HuH-7 (cell line): ENCODE results near the gene OLFML2B.

ENCODE experiments used
- DNase-seq: peaks from one replicate; pipeline ENCODE4 v3.0.0; 2011; ENCODE audit warnings: low spot score

OLFML2B gene

DNA sequence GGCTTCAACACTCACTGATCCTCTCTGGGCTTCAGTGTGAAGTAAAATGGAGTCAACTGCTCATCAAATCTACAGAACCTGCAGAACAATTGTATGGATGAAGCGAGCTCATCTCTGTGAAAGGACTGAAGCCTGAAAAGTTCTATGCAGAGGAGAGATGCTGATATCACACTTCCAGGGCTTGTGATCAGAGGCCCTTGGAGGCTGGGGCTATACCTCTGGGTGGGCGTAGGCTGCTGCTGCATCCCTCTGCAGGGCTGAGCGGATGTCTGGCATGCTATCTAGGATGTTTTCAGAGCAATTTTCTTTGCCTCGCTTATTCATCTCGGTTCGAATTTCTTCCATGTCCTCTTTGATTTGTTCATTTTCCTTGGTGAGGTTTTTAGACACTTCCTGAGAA lies 17.6 kb downstream of the OLFML2B start:
- DNase-seq = no peak

DNA sequence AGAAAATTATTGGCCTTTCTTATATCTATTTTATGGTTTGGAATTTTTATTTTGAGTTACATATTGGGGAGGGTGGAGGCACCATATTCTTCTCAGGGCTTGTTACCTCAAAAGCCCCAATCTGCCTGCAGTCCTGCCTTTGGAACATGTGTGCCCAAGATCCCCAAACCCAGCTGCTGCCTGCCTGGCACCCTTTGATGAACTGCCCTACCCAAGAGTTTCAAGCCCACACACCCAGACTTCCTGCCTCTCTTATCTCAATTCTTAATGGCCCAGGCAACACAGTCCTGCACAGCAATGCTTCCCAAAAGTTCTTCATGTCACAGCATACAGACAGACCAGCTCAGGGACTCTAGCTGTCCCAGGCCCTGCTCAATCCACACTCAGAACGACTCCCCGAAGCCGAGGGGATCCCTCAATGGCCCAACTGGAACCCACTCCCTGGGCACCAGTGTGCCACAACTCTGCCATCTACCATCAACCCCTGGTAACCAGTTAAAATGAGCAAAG lies 19.2 kb downstream of the OLFML2B start:
- no peak for DNase-seq

DNA sequence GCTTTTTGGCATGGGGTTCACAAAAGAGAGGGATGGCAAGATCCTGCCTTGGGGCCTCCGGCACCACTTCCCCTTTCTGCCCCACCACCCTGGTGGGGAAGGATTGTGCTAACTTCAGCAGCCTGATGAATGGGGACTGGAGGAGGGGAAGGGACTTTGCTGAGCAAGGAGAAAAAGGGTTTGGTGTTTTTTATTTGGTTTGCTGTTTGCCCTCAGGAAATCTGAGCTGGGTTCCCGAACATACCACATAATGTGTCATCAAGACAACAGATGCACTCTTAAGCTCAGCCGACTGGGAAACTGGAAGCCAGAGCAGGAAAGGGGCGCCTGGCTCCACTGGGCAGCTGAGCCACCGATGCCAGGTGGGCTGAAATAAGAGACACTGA lies 19.8 kb downstream of the OLFML2B start:
- DNase-seq = no peak

DNA sequence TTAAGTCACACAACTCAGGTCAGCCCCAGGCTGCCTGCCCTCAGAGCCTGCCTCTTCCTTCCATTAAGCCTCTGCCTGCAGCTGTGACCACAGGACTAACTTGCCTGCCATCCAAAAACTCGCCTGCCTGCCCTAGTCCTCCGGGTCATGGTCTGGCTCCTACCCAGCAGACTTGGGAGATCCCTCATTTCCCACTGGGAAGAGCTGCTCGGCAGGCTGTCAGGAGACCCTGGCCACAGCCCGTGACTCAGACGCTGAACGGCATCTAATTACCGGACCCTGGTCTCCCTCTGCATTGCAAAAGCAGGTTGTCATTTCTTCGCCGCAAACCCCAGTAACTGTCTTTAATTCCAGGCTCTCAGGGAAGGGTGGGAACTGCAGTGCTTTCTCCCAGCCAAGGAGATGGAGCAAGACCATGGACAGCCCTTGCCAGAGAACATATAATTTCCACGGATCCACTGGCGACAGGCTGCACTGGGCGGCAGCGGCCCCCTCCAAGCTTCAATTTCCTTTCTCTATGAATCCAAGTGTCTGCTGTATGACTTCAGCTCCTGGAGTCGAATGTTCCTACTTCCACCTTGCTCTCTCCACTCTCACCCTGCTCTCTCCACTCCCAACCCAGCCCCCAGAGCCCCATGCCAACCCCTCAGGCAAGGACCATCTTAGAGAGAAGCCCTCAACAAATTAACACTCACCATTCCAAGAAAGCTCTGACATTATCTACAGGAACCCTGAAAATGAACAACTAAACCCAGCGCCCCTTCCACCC lies 20.4 kb downstream of the OLFML2B start:
- no peak for DNase-seq

DNA sequence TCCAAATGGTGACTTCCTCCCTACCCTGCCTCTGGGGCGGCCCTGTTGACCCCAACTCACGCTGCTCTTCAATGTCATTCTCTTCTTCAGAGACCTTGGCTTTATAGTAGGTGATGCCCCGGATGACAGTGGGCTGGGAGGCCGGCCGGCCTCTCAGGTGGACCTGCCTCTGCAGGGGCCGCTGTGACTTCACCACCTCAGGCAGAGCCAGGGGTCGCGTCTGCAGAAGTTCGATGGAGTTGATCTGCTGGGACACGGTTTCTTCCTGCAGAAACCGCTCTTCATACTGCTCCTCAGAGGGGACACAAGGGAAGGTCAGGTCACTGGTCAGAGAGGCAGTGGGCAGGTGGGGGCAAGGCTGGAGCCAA lies 23.6 kb downstream of the OLFML2B start:
- no peak for DNase-seq

DNA sequence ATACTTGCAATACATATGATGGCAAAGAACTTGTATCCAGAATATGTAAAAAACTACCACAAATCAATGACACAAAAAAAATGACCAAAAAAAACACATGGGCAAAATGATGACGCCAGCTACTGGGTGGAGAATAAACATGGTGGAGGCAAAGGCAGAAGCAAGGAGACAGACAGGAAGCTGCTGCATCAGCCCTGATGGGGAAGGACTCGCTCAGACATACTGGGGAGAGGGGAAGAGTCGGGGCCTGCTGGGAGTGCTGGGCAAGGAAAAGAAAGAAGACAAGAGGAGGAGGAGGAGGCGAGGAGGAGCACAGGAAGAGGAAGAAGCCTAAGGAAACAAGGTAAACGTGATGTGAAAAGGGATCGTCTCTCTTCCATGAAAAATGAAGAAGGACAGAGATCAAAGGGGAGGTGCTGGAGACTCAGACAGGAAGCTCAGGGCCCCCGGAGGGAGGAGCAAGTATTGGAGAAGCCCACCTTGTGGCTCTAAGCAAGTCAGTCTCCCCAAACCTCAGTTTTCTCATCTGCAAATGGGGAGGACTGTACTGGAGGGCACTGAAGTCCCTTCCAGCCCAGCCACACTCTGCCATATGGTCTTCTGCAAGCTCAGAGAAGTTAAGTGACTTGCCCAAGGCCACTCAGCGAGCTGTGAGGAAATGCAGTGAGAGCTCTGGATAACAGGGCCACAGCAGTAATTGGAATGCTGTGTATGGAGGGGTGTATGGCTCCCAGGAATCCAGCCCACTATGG lies 24.2 kb downstream of the OLFML2B start:
- no peak for DNase-seq

DNA sequence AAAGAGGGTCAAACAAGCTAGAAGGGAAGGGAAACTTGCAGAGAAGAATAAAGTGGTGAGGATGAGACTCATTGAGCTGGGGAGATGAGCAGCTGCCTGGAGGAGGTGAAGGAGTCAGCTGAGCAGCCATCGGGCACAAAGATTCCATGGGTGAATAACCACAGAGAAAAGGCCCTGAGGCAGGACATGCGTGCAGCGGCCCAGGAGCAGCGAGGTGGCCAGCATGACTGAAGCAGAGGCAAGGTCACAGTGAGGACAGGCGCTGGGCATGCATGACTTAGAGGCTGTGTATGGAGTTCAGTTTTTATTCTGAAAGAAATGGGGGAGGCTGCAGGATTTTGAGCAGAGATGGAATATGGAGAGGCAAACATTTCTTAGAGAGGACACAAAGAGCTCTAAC lies 24.9 kb downstream of the OLFML2B start:
- DNase-seq = no peak

DNA sequence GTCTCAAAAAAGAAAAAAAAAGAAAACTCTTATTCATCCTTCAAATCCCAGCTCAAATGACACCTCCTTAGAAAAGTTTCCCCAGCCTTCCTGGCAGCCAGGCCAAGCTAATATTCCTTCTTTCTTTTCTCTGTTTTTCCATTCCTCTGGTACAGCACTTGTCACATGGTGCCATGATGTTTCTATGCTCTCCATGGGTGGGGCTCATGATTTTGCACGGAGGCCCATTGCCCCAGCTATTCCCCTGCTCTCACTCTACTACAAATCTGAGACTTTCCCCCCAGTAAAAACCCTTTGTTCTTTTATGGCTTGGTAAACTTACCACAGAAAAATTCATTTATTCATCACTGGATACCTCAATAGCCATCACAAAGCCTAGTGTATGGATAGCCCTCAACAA lies 26.5 kb downstream of the OLFML2B start:
- DNase-seq = no peak

DNA sequence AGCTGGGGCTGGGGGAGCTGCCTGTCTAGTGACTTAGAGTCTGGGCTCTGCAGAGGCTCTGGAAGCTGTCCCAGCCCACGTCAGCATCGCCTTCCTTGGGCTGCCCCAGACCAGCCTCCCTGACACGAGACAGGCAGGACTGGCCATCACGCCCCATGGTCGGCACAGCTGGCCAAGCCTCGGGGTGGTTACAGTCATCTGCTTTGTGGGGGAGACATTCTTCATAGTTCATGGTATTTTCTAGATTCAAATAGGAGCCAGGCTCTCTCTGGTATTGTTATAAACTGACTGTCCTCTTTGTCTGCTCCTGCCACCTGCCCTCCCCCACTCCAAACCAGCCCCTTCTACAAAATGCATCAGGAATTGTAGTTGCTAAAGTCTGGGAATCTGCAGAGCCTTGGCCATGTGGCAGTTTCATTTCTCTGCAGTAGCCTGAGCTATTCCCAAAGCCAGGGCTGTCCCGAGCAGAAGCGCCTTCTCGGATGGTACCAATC lies 29.4 kb downstream of the OLFML2B start:
- no peak for DNase-seq

DNA sequence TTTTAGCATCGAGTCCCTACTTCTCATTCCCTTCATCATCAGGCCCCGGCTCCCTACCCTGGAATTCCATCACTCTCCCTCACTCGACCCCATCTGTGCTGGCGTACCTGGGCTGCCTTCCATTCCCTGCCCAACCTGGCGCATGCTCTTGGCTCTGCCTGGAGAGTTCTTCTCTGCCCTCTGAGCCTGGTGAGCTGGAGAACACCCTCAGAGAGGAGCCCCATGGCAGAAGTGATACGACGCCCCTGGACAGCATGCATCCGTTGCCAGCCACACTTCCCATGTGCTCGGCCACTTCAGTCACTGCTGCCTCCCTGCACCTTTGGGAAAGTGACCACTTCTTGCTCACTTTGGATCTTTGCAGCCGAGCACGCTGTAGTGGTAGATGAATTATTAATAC lies 30.1 kb downstream of the OLFML2B start:
- DNase-seq = no peak

DNA sequence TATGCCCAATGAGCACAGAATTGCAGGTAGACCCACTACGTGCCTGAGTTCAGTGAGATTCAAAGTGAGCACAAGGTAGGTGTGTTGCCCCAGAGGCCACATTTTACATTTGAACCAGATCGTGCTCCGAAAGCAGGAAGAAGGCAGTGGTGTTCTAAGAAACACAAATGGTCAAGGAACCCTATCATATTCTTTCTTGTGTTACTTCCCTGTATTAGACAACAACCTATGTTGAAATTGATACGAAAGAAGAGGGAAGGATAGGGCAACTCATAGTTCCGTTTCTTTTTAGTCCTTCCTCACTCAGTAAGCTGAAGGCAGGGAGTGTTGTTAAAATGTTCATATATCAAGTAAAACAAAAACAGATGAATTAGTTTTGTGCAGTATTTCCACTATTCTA lies 33.9 kb downstream of the OLFML2B start:
- DNase-seq = no peak

DNA sequence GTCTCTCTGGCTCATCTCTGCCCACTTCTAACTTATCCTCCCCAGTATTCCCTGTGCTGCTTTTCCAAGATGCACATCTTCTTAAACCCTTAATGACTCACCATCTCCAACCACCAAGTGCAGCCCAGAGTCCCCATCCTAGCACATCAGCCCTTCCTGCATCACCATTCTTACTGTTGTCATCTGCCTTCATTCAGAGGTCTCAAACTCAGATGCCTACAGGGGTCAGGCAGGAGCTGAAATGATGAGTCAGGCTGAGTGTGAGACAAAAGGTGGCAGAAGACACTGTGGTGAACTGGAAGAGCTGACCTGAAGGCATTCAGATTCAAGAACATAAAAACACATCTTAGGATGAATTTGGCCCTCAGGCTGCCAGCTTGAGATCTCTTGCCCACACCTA lies 34.6 kb downstream of the OLFML2B start:
- no peak for DNase-seq

DNA sequence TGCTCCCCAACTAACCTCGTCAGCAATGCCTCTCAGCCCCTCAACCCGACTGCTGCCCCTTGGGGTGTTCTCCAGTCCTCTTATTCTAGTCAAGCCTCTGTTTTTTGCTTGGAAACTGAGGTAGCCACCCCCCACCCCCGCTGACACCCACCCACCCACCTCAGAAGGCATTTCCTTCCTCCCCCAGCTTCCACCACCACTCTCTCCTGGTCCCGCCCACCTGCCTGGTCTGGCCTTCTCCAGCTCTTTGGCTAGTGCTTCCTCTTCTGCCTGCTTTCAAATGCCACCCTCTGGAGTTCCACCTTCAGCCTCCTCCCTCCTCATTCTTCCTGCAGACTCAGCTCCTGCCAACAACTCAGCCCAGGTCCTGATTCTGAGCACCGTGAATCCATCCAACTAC lies 35.3 kb downstream of the OLFML2B start:
- no peak for DNase-seq

DNA sequence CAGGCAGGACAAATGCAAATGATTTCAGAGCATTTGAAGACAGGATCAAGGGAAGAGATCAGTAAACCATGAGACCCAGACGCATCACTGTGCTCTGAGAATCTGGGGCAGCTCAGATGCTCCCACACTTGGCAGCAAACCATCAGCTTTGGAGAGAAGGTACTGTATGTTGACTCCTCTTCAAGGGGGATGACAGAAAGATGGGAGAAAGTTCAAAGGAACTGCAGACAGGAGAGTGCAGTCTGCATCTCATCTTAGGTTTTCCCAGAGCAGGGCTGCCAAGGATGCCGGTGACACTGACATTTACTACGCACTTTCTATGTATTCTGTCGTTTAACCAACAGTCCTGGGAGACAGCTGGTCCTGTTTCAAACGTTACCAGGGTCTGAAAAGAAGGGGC lies 35.8 kb downstream of the OLFML2B start:
- no peak for DNase-seq

DNA sequence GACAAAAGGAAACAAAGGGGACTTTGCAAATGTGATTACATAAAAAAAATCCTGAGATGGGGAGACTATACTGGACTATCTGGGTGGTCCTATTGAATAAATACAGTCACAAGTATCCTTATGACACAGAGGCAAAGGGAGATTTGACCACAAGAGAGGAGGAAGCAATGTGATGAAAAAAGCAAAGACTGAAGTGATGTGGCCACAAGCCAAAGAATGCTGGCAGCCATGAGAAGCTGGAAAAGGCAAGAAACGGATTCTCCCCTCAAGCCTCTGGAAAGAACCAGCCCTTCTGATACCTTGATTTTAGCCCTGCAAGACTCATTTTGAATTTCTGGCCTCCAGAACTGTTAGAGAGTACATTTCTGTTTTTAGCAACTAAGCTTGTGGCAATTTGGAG lies 36.4 kb downstream of the OLFML2B start:
- DNase-seq = no peak

DNA sequence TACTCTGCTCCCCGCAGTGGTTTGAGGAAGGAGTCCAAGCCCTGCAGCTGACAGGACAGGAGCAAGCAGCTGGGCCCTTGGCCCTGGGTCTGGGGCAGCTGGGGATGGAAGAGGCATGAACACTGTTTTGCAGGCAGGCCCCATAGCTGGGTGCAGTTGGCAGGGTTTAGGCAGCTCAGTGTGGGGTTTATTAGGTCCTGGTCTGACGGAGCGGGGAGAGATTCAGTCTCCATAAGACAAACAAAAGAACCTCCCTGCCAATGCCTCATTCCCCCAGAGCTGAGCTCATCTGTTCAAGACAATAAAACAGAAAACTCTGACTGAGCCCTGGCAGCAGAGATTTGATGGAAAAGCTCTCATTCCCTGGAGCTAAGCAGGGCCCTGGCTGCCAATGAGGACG lies 37.3 kb downstream of the OLFML2B start:
- no peak for DNase-seq

DNA sequence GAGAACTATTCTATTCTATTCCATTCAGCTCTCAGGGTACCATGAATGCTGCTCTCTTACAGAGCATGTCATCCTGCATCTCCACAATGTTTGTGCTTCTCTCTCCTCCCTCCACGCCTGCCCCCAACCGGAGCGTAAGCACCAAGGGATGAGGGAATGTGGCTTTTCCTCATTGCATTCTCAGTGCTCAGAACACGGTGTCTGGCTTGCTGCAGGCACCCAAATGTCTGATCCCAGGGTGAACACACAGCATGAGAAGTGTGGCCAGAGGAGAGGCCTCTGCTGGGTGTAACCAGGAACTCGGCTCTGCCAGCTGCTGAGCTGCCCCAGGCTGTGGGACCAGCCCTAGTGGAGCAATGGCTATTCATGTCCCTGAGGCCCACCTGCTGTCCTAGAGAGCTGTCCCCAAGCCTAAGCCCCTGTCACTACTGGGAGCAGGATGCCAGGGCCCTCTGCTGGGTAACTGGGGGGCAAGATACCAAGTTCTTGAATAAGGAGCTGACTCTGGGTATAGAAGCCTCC lies 38.3 kb downstream of the OLFML2B start:
- no peak for DNase-seq

DNA sequence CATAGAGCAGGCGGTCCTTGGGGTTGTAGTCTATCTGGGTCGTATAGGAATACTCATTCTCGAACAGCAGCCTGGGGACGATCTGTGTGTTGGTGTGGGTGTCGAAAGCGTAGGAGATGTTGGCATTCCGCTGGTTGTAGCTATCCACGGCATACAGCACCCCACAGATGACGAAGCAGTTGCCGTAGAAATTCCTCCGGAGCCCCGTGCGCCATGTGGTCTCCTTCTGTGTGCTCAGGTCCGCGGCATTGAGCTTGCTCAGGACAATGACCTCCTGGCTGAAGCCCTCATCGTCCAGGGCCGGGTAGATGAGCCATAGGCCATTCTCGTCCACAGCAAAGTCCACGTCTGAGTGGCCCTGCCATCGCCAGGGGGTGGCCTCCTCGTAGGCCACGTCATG lies 39.9 kb downstream of the OLFML2B start:
- no peak for DNase-seq

DNA sequence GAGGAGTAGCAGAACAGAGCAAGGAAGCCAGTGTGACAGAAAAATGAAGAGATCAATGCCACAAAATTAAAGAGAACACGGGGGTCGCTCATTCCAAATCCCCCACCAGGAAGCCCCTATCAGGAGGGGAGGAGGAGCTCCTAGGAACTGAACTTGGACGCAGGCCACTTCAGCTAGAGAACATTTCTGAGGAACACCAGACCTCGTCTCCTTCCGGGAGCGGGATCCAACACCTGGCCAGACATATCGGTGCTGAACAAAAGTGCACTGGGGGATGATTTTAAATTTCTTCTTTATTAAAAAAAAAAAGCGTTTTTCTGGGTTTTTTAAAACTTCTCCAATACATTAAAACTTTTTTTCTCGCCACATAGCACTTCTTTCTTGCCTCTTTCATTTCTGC lies 40.8 kb downstream of the OLFML2B start:
- no peak for DNase-seq

DNA sequence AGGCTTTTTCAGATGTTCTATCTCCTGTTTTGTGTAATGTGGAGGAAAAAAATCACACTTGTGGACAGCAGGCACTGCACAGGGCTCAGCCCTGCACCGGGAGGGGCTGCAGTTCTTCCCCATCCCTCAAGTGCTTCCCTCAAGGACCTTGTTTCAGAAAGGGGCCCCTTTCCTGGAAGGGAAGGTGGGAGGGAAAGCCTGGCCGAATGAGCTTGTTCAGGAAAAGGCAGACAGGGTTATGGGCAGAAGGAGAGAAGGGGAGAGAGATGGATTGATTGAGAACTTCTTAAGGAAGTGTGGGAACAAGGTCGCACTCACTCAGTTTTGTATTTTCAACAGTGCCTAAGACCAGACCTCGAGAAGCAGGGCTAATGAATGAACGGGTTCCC lies 41.2 kb downstream of the OLFML2B start:
- DNase-seq = no peak

DNA sequence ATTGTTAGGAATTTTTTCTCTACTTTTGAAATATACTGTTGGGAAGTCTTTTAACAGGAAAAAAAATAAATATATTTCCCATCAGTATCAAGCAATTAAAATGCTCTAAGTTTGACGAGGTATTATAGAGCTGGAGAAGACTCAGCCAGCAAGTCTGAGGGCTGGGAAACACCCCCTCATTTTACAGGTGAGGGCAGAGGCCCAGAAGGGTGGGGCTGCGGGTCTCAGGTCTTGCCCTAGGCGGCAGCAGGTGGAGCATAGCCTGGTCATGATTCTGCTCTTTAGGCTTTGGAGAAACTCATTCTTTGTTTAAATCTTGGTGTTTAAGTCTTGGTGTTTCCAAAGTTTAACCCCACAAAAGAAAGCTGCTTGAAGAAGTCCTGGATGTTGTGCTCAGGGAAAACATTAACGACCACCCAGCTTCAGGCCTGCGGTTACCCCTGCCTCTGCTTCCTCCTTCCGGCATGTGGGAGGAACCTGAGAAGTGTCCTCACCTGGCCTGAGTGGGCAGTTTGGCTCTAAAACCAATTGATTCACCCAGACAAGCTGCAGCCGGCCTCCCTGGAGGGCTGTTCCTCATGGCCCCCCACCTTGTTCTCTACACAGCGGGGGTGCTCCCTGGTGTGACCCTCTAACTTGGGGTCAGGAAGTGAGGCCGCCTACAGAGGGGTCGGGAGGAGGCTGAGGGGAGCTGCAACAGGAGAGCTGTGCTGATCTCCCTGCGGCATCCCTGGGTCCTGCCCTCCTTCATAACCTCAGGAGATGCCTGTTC lies 41.7 kb downstream of the OLFML2B start:
- DNase-seq = no peak

DNA sequence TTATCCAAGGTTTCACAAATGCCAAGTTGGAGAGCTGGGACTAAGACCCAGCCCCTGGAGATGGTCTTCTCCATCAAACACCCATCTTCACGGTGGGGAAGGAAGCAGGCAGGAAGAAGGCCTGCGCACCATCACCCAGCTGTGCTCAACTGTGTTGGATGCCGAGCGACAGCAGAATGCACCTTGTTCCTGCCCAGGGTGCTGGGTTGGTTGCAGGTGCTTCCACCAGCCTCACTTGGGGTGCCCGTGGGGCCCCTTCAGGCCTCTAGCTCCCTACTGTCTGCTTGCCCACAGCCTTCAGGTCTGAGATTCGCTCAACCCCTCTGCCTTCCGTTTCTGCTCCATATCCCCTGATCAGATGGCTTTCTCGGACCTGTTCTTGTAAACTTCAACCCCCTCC lies 42.5 kb downstream of the OLFML2B start:
- no peak for DNase-seq
